ENCODE results near the gene DENND2C. TPM values are rescaled to one million over a fixed set of nuclear protein-coding genes. Genes with fewer than 3 reads are reported as not detected.

DENND2C gene
- total and polyA plus RNA-seq, 4 donors, result 1.3 to 5.6 (median 3.4) TPM

DNA sequence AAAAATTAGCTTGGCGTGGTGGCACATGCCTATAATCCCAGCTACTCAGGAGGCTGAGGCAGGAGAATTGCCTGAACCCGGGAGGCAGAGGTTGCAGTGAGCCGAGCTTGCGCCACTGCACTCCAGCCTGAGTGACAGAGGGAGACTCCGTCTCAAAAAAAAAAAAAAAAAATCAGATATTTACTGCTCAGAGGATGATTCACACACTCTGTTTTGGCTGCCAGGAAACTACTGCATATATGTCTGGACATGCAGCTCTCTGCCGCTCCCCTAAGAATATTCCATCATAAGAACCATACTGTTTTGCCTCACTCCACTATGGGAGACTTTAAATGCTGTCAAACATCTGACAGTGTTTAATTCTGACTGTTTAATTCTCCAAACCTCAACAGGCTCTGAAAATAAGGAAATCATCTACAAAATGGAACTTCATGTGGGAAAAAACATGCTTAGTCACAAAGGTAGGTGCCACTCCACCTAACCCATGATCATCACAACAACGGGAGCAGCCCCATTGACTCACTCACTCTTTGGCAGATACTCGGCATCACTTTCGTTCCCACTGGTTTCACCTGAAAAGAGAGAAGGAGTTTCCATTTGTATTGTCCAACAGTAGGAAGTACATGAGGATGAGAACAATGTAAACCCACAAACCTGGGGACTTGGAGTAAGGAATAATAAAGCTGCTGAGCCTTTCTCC lies 59.2 kb downstream of the DENND2C start:
- 96% methylated on average over 9 of the region's 9 CpGs for WGBS
- TF ChIP-seq GABPA (IDR thresholded peaks at IDR 0.05 in 1 of 2, conservative IDR thresholded peaks at IDR 0.05 in 1 of 2) (no peak), SP1 (IDR thresholded peaks at IDR 0.05) (no peak), JUND (IDR thresholded peaks at IDR 0.05) (no peak), RXRA (IDR thresholded peaks at IDR 0.05) (no peak), RAD21 (IDR thresholded peaks at IDR 0.05) (no peak), HNF4A (conservative IDR thresholded peaks at IDR 0.05) (no peak), NR2F2 (IDR thresholded peaks at IDR 0.05) (no peak), FOXA1 (IDR thresholded peaks at IDR 0.05) (no peak), YY1 (IDR thresholded peaks at IDR 0.05) (no peak), FOXA2 (IDR thresholded peaks at IDR 0.05) (no peak), TAF1 (conservative IDR thresholded peaks at IDR 0.05) (no peak), EGR1 (IDR thresholded peaks at IDR 0.05; ENCODE audit: low read depth in 2 of 2) (no peak), HNF4G (IDR thresholded peaks at IDR 0.05) (no peak)
- TF ChIP-seq, protein P1, sequence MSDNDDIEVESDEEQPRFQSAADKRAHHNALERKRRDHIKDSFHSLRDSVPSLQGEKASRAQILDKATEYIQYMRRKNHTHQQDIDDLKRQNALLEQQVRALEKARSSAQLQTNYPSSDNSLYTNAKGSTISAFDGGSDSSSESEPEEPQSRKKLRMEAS (IDR thresholded peaks at IDR 0.05), result no peak
- TF ChIP-seq, protein P2, sequence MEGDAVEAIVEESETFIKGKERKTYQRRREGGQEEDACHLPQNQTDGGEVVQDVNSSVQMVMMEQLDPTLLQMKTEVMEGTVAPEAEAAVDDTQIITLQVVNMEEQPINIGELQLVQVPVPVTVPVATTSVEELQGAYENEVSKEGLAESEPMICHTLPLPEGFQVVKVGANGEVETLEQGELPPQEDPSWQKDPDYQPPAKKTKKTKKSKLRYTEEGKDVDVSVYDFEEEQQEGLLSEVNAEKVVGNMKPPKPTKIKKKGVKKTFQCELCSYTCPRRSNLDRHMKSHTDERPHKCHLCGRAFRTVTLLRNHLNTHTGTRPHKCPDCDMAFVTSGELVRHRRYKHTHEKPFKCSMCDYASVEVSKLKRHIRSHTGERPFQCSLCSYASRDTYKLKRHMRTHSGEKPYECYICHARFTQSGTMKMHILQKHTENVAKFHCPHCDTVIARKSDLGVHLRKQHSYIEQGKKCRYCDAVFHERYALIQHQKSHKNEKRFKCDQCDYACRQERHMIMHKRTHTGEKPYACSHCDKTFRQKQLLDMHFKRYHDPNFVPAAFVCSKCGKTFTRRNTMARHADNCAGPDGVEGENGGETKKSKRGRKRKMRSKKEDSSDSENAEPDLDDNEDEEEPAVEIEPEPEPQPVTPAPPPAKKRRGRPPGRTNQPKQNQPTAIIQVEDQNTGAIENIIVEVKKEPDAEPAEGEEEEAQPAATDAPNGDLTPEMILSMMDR (IDR thresholded peaks at IDR 0.05; ENCODE audit: low read depth, low read length, missing input control), result no peak
- TF ChIP-seq, protein P3, sequence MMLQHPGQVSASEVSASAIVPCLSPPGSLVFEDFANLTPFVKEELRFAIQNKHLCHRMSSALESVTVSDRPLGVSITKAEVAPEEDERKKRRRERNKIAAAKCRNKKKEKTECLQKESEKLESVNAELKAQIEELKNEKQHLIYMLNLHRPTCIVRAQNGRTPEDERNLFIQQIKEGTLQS (IDR thresholded peaks at IDR 0.05), result no peak
- TF ChIP-seq, protein P4, sequence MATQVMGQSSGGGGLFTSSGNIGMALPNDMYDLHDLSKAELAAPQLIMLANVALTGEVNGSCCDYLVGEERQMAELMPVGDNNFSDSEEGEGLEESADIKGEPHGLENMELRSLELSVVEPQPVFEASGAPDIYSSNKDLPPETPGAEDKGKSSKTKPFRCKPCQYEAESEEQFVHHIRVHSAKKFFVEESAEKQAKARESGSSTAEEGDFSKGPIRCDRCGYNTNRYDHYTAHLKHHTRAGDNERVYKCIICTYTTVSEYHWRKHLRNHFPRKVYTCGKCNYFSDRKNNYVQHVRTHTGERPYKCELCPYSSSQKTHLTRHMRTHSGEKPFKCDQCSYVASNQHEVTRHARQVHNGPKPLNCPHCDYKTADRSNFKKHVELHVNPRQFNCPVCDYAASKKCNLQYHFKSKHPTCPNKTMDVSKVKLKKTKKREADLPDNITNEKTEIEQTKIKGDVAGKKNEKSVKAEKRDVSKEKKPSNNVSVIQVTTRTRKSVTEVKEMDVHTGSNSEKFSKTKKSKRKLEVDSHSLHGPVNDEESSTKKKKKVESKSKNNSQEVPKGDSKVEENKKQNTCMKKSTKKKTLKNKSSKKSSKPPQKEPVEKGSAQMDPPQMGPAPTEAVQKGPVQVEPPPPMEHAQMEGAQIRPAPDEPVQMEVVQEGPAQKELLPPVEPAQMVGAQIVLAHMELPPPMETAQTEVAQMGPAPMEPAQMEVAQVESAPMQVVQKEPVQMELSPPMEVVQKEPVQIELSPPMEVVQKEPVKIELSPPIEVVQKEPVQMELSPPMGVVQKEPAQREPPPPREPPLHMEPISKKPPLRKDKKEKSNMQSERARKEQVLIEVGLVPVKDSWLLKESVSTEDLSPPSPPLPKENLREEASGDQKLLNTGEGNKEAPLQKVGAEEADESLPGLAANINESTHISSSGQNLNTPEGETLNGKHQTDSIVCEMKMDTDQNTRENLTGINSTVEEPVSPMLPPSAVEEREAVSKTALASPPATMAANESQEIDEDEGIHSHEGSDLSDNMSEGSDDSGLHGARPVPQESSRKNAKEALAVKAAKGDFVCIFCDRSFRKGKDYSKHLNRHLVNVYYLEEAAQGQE (IDR thresholded peaks at IDR 0.05), result no peak
- TF ChIP-seq, protein P5, sequence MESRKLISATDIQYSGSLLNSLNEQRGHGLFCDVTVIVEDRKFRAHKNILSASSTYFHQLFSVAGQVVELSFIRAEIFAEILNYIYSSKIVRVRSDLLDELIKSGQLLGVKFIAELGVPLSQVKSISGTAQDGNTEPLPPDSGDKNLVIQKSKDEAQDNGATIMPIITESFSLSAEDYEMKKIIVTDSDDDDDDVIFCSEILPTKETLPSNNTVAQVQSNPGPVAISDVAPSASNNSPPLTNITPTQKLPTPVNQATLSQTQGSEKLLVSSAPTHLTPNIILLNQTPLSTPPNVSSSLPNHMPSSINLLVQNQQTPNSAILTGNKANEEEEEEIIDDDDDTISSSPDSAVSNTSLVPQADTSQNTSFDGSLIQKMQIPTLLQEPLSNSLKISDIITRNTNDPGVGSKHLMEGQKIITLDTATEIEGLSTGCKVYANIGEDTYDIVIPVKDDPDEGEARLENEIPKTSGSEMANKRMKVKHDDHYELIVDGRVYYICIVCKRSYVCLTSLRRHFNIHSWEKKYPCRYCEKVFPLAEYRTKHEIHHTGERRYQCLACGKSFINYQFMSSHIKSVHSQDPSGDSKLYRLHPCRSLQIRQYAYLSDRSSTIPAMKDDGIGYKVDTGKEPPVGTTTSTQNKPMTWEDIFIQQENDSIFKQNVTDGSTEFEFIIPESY (IDR thresholded peaks at IDR 0.05), result no peak
- DNase-seq (ENCODE audit: low spot score), result no peak
- no peaks in the 10 kb centered on the region for H3K9me3 ChIP-seq (ENCODE audit: control insufficient read depth in 4 of 4, low read length in 3 of 4)
- peaks cover 0 to 3% (median 1%) of the 10 kb centered on the region in 4 donors for H3K36me3 ChIP-seq (ENCODE audit: control insufficient read depth in 4 of 4, insufficient read depth in 3 of 4, low read depth in 1 of 4, low read length in 3 of 4)
- H3K27me3 ChIP-seq (ENCODE audit: control insufficient read depth in 4 of 4, insufficient read depth in 4 of 4, low read length in 3 of 4), result no peaks in the 10 kb centered on the region
- no peak overlapping the region for H3K27ac ChIP-seq (ENCODE audit: low read depth in 1 of 2, low read length in 2 of 2)
- H3K4me1 ChIP-seq (ENCODE audit: control insufficient read depth in 4 of 4, insufficient read depth in 4 of 4, low read length in 3 of 4), result no peaks in the 10 kb centered on the region
- H3K4me3 ChIP-seq (ENCODE audit: low read depth in 1 of 3, low read length in 3 of 3), result no peak overlapping the region
- H3K9ac ChIP-seq (ENCODE audit: low read depth in 1 of 2, low read length in 2 of 2), result no peak overlapping the region

Measured in liver (tissue), 9 donors.